Gastroesophageal sphincter (tissue), 4 donors: Measurements from ENCODE around the gene NAT8L. TPM values are rescaled to one million over a fixed set of nuclear protein-coding genes. Genes with fewer than 3 reads are reported as not detected.

Experiments used
- ATAC-seq: fragments of 150-250 bp; one replicate; pipeline ENCODE4 v1.9.1; 2016; ENCODE audit warnings: mild to moderate bottlenecking, moderate library complexity
- H3K27ac ChIP-seq, 4 donors: fragments of 200-600 bp; sonication (generic) in 3 of 4; 1 replicate in 3 of 4; 2 replicates in 1 of 4; pipeline ENCODE4 v1.5.1; 2016 to 2019
- H3K27me3 ChIP-seq: fragments of 200-600 bp; sonication (generic); one replicate; pipeline ENCODE4 v1.5.1; 2019
- H3K36me3 ChIP-seq, 2 donors: fragments of 200-600 bp; sonication (generic); one replicate each; pipeline ENCODE4 v1.5.1; 2019; ENCODE audit warnings: control low read depth in 1 of 2
- H3K4me1 ChIP-seq, 3 donors: fragments of 200-600 bp; sonication (generic); 1 replicate in 2 of 3; 2 replicates in 1 of 3; pipeline ENCODE4 v1.5.1; 2016 to 2019; ENCODE audit warnings: control low read depth in 2 of 3
- H3K4me3 ChIP-seq, 2 donors: fragments of 200-600 bp; sonication (generic); one replicate each; pipeline ENCODE4 v1.5.1; 2019; ENCODE audit warnings: mild to moderate bottlenecking in 1 of 2, moderate library complexity in 1 of 2
- H3K9me3 ChIP-seq, 3 donors: fragments of 200-600 bp; sonication (generic); one replicate each; pipeline ENCODE4 v1.5.1; 2017 to 2019; ENCODE audit warnings: control low read depth in 2 of 3
- EP300 ChIP-seq: sonication (generic); formaldehyde crosslinking; IDR thresholded peaks from one replicate; pipeline ENCODE4 v1.6.1; 2017; ENCODE audit warnings: antibody characterized with exemption, mild to moderate bottlenecking
- POLR2A ChIP-seq, 2 donors: fragments of 450-650 bp; IDR thresholded peaks; one replicate each; pipeline ENCODE4 v1.6.1; 2017; ENCODE audit warnings: antibody characterized with exemption in 2 of 2, mild to moderate bottlenecking in 2 of 2, moderate library complexity in 1 of 2
- POLR2AphosphoS5 ChIP-seq: sonication (generic); formaldehyde crosslinking; IDR thresholded peaks from one replicate; pipeline ENCODE4 v1.6.1; 2017; ENCODE audit warnings: antibody characterized with exemption
- WGBS, 2 donors: methylation state at CpG; one replicate each; pipeline ENCODE4 v1.1.5; 2018; ENCODE audit warnings: low coverage in 1 of 2; 5-methylcytosine and 5-hydroxymethylcytosine counted together
- total RNA-seq, 4 donors: library from RNA; depleted of rRNA; stranded (reverse); fragments of >200 nt; gene quantifications; one replicate each; pipeline ENCODE4 v1.1.0, GENCODE V29; 2016
- TF ChIP-seq, protein P1 (sequence below), 4 experiments: fragments of 200-600 bp in 2 of 4; fragments of 450-650 bp in 2 of 4; sonication (generic) in 1 of 4; IDR thresholded peaks; one replicate each; pipeline ENCODE4 v1.5.1; 2017 to 2019; ENCODE audit warnings: antibody characterized with exemption in 4 of 4, mild to moderate bottlenecking in 2 of 4, moderate library complexity in 2 of 4

The NAT8L gene
- total RNA-seq, 4 donors from 2014 or later = 0.15 to 0.40 (median 0.35) TPM; not detected in 1

DNA sequence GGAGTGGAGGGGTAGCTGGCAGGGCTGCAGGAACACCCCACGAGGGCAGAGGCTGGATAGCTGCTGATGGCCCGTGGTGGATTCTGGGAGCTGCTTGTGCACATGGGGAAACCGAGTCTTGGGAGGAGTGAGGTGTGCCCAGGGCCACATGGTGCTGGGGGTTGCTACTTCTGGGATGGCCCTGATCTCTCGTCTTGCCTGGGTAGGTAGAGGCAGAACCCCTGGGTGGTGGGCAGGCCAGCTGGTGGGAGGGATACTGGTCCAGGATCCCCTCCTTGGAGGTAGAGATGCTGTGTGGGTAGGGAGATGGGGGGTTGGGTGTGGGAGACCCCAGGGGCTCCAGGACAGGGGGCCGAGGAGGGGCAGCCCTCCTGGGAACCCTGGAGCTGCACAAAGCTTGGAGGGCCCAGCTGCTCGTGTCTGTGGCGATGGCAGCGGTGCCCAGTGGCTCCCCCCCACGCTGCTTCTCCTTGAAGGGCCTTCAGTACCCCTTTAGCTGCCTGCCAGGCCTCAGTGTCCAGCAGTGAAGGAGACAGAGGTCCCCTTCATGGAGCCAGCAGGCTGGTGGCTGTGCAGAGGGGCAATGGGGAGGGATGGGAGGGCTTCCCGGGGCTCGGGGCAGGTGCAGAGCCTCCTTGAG lies 3.2 kb downstream of the NAT8L start:
- H3K36me3 ChIP-seq = no peaks in the 10 kb centered on the region
- H3K4me1 ChIP-seq = peaks cover 0 to 25% (median 4%) of the 10 kb centered on the region in 3 donors
- H3K27ac ChIP-seq = no peak overlapping the region
- WGBS, 2 donors = 63 to 100% methylated on average over 1 to 2 of the region's 11 CpGs
- H3K9me3 ChIP-seq = no peaks in the 10 kb centered on the region
- TF ChIP-seq POLR2A (IDR thresholded peaks at IDR 0.05) (no peak), POLR2AphosphoS5 (no peak), EP300 (no peak)
- TF ChIP-seq, protein P1, sequence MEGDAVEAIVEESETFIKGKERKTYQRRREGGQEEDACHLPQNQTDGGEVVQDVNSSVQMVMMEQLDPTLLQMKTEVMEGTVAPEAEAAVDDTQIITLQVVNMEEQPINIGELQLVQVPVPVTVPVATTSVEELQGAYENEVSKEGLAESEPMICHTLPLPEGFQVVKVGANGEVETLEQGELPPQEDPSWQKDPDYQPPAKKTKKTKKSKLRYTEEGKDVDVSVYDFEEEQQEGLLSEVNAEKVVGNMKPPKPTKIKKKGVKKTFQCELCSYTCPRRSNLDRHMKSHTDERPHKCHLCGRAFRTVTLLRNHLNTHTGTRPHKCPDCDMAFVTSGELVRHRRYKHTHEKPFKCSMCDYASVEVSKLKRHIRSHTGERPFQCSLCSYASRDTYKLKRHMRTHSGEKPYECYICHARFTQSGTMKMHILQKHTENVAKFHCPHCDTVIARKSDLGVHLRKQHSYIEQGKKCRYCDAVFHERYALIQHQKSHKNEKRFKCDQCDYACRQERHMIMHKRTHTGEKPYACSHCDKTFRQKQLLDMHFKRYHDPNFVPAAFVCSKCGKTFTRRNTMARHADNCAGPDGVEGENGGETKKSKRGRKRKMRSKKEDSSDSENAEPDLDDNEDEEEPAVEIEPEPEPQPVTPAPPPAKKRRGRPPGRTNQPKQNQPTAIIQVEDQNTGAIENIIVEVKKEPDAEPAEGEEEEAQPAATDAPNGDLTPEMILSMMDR (IDR thresholded peaks at IDR 0.05) = no peak
- H3K4me3 ChIP-seq = no peak overlapping the region
- ATAC-seq = no peak
- H3K27me3 ChIP-seq = peaks cover 92% of the 10 kb centered on the region

DNA sequence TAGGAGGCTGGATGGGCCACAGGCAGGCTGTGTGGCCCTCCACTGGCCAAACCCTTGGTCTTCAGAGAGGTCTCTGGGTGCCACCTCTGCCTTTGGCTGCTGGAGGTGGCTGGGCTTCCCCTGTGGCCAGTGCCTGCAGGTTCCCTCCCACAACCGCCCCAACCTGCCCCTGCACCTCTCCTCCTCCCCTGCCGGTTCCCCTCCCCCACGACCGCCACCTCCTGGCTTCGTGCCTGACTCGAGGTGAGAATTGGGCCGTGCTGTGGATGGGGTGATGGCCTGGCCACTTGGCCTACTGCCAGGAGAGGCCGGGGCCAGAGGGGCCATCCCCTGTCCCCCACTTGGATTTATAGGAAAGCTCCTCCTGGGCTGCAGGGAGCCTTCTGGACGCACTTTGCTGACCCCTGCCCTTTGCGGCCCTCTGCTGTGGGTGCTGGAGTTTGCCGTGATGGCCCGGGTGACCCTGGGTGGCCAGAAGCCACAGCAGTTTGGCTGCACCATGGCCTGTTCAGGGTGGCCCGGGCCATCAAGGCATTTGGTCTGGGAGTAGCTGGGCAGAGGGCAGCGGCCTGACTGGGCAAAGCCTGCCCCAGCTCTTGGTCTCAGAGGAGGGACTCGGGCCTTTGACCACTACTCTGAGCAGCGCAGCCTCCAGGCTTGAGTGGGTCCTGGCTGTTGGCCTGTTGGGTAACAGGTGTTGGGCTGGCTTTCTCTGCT lies 3.8 kb downstream of the NAT8L start:
- WGBS, 2 donors = 33% methylated on average over 1 of the region's 16 CpGs; no CpG with 5 or more reads in 1 of the 2 donors
- Histone ChIP-seq H3K27ac (no peak overlapping the region), H3K36me3 (no peaks in the 10 kb centered on the region), H3K4me3 (no peak overlapping the region), H3K4me1 (peaks cover 0 to 24% (median 4%) of the 10 kb centered on the region in 3 donors), H3K27me3 (peaks cover 92% of the 10 kb centered on the region), H3K9me3 (no peaks in the 10 kb centered on the region)
- TF ChIP-seq EP300 = no peak
- TF ChIP-seq POLR2AphosphoS5 = no peak
- ATAC-seq = no peak

DNA sequence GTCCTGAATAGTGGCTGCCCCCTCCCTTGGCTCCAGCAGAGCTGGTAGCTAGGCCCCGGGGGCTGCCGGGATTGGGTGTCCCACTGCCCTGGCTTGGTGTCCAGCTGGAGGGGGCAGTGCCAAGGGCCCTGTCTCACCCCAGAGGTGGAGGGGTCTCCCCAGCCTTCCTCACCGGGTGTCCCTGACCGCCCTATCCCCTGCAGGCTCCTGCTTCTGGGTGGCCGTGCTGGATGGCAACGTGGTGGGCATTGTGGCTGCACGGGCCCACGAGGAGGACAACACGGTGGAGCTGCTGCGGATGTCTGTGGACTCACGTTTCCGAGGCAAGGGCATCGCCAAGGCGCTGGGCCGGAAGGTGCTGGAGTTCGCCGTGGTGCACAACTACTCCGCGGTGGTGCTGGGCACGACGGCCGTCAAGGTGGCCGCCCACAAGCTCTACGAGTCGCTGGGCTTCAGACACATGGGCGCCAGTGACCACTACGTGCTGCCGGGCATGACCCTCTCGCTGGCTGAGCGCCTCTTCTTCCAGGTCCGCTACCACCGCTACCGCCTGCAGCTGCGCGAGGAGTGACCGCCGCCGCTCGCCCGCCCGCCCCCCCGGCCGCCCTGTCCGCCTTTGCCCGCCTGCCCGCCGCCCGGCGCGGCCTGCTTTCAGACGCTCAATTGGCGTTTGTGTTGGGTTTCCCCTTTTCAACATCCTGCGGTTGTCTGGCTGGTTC lies 4.6 kb downstream of the NAT8L start:
- 93% methylated on average over 27 of the region's 53 CpGs; no CpG with 5 or more reads in 1 of the 2 donors for WGBS, 2 donors
- peaks cover 92% of the 10 kb centered on the region for H3K27me3 ChIP-seq

DNA sequence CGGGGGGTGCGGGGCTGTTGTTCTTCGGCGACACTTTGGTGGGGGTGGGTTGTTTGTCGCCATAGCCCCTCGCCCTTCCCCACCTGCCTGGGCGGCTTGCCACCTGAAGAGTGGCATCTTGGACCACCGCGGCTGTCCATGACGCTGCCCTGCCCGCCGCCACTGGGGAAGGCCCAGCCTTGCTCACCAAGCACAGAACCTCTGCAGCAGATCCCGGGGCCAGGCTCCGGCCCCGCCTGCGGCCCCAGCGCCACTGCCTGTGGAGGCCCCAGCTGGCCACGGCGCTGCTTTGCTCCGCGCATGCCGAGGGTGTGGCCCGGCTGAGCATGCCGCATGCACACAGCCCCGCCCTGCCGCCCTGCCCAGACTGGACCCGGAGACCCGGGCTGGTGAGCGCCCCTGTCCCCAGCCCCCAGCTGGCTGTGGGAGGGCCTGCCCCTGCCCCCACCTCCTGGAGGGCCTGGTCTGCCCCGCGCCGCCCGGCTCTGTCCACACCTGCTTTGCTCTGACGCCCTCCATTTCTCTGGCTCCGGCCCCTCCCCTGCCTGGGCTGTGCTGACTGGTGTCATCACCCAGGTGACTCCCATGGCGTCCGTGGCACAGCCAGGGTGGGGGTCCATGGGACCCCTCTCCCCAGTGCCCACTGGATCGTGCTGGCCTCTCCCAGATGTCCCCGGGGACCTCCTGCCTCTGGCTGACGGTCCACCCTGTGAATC lies 5.3 kb downstream of the NAT8L start:
- H3K4me1 ChIP-seq = peaks cover 0 to 16% (median 4%) of the 10 kb centered on the region in 3 donors
- TF ChIP-seq POLR2AphosphoS5 = no peak
- 89% methylated on average over 3 of the region's 40 CpGs; no CpG with 5 or more reads in 1 of the 2 donors for WGBS, 2 donors
- no peaks in the 10 kb centered on the region for H3K36me3 ChIP-seq
- H3K9me3 ChIP-seq = no peaks in the 10 kb centered on the region
- H3K27ac ChIP-seq = no peak overlapping the region
- H3K4me3 ChIP-seq = no peak overlapping the region
- peaks cover 98% of the 10 kb centered on the region for H3K27me3 ChIP-seq
- ATAC-seq = no peak

More for the DNA sequence above, 4.6 kb downstream of the NAT8L start:
- peaks cover 0 to 17% (median 4%) of the 10 kb centered on the region in 3 donors for H3K4me1 ChIP-seq
- no peaks in the 10 kb centered on the region for H3K9me3 ChIP-seq
- TF ChIP-seq POLR2AphosphoS5 (no peak), EP300 (no peak)
- H3K4me3 ChIP-seq = no peak overlapping the region
- no peak for ATAC-seq
- H3K27ac ChIP-seq = no peak overlapping the region
- no peaks in the 10 kb centered on the region for H3K36me3 ChIP-seq

DNA sequence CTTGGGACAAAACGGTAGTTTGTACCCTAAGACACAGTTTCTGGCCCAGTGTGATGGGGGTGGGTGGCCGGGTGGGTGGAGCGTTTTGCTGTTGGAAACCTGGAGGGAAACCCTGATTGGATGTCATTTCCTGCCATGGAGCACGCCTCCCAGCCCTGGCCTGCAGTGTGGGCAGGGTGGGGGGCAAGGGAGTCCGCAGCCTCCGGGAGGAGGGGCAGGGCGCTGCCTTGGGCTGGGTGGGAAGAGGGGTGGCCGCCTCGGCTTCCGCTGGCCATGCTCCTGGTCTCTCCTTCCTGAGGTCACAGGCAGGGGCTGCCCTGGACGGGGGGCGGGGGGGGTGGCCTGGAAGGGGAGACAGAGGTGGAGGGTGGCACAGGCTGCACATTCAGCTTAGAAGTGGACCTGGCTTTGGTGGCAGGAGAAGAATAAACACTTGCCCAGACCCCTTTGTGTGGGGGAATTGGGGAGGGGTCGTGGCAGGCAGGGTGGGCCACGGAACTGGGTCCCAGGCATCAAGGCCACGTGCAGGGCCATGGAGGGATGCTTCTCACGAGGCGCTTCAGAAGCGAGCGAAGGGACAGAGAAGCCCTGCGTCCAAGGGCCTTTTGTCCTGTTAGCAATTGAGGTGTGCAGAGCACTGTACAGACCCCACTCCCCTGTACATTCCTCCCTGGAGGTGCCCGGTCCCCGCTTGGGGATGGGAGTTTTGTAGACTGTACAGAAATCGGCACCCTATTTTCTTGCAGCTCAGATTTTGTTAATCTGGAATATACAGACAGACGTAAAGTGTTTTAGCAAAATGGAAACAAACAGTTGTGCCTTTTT lies 6.2 kb downstream of the NAT8L start:
- no peak for TF ChIP-seq POLR2AphosphoS5
- TF ChIP-seq, protein P1 (IDR thresholded peaks at IDR 0.05) = no peak
- no peak for TF ChIP-seq POLR2A (IDR thresholded peaks at IDR 0.05)
- no peak for TF ChIP-seq EP300

More for the DNA sequence above, 6.2 kb downstream of the NAT8L start:
- Histone ChIP-seq H3K27me3 (peaks cover 99% of the 10 kb centered on the region), H3K27ac (no peak overlapping the region), H3K4me3 (no peak overlapping the region), H3K36me3 (no peaks in the 10 kb centered on the region), H3K9me3 (no peaks in the 10 kb centered on the region), H3K4me1 (peaks cover 0 to 8% (median 0%) of the 10 kb centered on the region in 3 donors)
- WGBS, 2 donors = 75% methylated on average over 8 of the region's 24 CpGs; no CpG with 5 or more reads in 1 of the 2 donors
- no peak for ATAC-seq
